ENCODE measurements around the gene ITGA1. TPM values are rescaled to one million over a fixed set of nuclear protein-coding genes. Genes with fewer than 3 reads are reported as not detected.
A peak's percentile ranks its signal among the peaks of the same experiment; 100 is the strongest.

The ITGA1 gene
- total and polyA plus RNA-seq, 2 of the 13 experiments (the other 11 are each of a cell fraction or from before 2014, with no cell fraction given) = 23.1 to 28.6 TPM

DNA sequence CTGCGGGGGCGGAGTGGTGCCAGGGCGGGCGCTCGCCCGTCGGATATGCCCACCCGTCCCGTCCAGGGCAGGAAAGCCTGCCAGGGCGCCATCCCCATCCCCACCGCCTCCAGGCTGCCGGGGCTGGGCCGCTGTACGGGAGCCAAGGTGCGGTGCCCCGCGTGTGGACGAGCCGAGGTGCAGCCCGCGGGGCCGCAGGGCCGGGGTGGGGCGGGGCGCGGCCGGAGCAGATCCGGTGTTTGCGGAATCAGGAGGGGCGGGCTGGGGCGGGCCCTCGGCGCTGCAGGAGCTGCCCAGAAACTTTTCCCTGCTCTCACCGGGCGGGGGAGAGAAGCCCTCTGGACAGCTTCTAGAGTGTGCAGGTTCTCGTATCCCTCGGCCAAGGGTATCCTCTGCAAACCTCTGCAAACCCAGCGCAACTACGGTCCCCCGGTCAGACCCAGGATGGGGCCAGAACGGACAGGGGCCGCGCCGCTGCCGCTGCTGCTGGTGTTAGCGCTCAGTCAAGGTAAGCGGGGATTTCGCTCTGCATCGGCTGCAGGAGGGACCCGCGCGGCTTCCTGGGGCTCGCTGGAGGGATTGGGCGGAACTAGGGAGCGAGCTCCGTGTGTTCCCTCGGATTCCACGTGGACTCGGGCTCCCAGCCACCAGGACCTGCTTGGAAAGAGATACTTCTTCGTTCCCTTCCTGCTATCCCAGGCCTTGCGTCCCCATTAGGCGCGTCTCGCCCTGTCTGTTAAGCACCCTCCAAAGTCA is 201.5 kb downstream of the ITGA1 start, which contains the start of gene ITGA2:
Gene ITGA2, plus strand, starts transcription at position 328 of the 756 bp plus-strand sequence. Its CDS starts 117 bp downstream, at position 445.
- peak; percentile 93 for ATAC-seq
- in situ Hi-C loops (cut with HindIII; ENCODE audit: extremely low pct_ligation_motif_present, low pct_unique_long_range_greater_than_20kb) = loop anchor here (5.0 kb wide), 1 partner anchor 42 kb away; no protein-coding TSS in a partner anchor
- H3K79me2 ChIP-seq (ENCODE audit: insufficient read depth, low read length) = peaks cover 55% of the 10 kb centered on the region
- H3K4me2 ChIP-seq (ENCODE audit: low read depth, low read length) = peak within 1 kb of the TSS; percentile 85
- H4K20me1 ChIP-seq (ENCODE audit: insufficient read depth, low read length) = no peaks in the 10 kb centered on the region; the same call in 1 of the 2 replicates
- H2AFZ ChIP-seq (ENCODE audit: low read length) = no peak within 1 kb of the TSS
- peak within 1 kb of the TSS; percentile 70 for H3K27ac ChIP-seq (ENCODE audit: extremely low read length, insufficient read depth, low read length)
- no peaks in the 10 kb centered on the region; a peak in 1 of 5 replicates for H3K27me3 ChIP-seq (ENCODE audit: control insufficient read depth in 1 of 2, insufficient read depth in 2 of 2, low read length in 2 of 2)
- 0% methylated on average over 17 of the region's 64 CpGs for WGBS (ENCODE audit: low lambda C conversion rate)
- peak; percentile 74 for DNase-seq (ENCODE audit: low spot score)
- peaks cover 0 to 15% of the 10 kb centered on the region in 2 experiments; a peak in 3 of 5 replicates for H3K36me3 ChIP-seq (replicated peaks in 1 of 2; ENCODE audit: control insufficient read depth in 1 of 2, insufficient read depth in 2 of 2, low read length in 2 of 2)
- peaks cover 57% of the 10 kb centered on the region for H3K4me1 ChIP-seq (ENCODE audit: insufficient read depth, low read length)
- ChIA-PET POLR2A (interaction anchor here (0.9 to 5.1 kb wide), 12 partner anchors 9 to 47 kb away, joined by 3 to 35 read pairs (median 4); no protein-coding TSS in a partner anchor), CTCF (ENCODE audit: low intra/inter-chr PET ratio, low total read pairs) (no interaction called here)
- TSS peak; percentile 62 for BruUV-seq (replicated peaks)
- H3K9me3 ChIP-seq (ENCODE audit: low read length) = no peaks in the 10 kb centered on the region
- intact Hi-C loops (cut with micrococcal nuclease; ENCODE audit: unreplicated experiment) = loop anchor here (1.0 to 2.0 kb wide), 5 partner anchors 12 to 107 kb away; no protein-coding TSS in a partner anchor
- FAIRE-seq = no peak
- peak within 1 kb of the TSS; percentile 87 to 91 (median 90) for H3K4me3 ChIP-seq (replicated peaks in 1 of 3; ENCODE audit: insufficient read depth in 1 of 3, low read depth in 2 of 3, low read length in 3 of 3)
- H3K9ac ChIP-seq (ENCODE audit: insufficient read depth, low read depth, low read length) = peak within 1 kb of the TSS; percentile 87
- peak; percentile 42; the same call in 1 of the 2 replicates for TF ChIP-seq DMAP1 (CRISPR knock-in tag; IDR thresholded peaks at IDR 0.05)
- TF ChIP-seq, protein P1, sequence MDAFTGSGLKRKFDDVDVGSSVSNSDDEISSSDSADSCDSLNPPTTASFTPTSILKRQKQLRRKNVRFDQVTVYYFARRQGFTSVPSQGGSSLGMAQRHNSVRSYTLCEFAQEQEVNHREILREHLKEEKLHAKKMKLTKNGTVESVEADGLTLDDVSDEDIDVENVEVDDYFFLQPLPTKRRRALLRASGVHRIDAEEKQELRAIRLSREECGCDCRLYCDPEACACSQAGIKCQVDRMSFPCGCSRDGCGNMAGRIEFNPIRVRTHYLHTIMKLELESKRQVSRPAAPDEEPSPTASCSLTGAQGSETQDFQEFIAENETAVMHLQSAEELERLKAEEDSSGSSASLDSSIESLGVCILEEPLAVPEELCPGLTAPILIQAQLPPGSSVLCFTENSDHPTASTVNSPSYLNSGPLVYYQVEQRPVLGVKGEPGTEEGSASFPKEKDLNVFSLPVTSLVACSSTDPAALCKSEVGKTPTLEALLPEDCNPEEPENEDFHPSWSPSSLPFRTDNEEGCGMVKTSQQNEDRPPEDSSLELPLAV (CRISPR knock-in tag; conservative IDR thresholded peaks at IDR 0.05; ENCODE audit: low read depth) = no peak
- TF ChIP-seq, protein P2, sequence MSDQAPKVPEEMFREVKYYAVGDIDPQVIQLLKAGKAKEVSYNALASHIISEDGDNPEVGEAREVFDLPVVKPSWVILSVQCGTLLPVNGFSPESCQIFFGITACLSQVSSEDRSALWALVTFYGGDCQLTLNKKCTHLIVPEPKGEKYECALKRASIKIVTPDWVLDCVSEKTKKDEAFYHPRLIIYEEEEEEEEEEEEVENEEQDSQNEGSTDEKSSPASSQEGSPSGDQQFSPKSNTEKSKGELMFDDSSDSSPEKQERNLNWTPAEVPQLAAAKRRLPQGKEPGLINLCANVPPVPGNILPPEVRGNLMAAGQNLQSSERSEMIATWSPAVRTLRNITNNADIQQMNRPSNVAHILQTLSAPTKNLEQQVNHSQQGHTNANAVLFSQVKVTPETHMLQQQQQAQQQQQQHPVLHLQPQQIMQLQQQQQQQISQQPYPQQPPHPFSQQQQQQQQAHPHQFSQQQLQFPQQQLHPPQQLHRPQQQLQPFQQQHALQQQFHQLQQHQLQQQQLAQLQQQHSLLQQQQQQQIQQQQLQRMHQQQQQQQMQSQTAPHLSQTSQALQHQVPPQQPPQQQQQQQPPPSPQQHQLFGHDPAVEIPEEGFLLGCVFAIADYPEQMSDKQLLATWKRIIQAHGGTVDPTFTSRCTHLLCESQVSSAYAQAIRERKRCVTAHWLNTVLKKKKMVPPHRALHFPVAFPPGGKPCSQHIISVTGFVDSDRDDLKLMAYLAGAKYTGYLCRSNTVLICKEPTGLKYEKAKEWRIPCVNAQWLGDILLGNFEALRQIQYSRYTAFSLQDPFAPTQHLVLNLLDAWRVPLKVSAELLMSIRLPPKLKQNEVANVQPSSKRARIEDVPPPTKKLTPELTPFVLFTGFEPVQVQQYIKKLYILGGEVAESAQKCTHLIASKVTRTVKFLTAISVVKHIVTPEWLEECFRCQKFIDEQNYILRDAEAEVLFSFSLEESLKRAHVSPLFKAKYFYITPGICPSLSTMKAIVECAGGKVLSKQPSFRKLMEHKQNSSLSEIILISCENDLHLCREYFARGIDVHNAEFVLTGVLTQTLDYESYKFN (CRISPR knock-in tag; conservative IDR thresholded peaks at IDR 0.05) = peak; percentile 49; the same call in 1 of the 2 replicates
- TF ChIP-seq ZNF460 (CRISPR knock-in tag; IDR thresholded peaks at IDR 0.05; ENCODE audit: borderline replicate concordance) = no peak
- no peak for TF ChIP-seq NCOA2 (CRISPR knock-in tag; IDR thresholded peaks at IDR 0.05)
- TF ChIP-seq ZNF383 (CRISPR knock-in tag; IDR thresholded peaks at IDR 0.05; ENCODE audit: borderline replicate concordance) = no peak
- no peak for TF ChIP-seq ZNF33B (CRISPR knock-in tag; IDR thresholded peaks at IDR 0.05)
- no peak for TF ChIP-seq TRIM24 (CRISPR knock-in tag; IDR thresholded peaks at IDR 0.05)
- TF ChIP-seq, protein P3, sequence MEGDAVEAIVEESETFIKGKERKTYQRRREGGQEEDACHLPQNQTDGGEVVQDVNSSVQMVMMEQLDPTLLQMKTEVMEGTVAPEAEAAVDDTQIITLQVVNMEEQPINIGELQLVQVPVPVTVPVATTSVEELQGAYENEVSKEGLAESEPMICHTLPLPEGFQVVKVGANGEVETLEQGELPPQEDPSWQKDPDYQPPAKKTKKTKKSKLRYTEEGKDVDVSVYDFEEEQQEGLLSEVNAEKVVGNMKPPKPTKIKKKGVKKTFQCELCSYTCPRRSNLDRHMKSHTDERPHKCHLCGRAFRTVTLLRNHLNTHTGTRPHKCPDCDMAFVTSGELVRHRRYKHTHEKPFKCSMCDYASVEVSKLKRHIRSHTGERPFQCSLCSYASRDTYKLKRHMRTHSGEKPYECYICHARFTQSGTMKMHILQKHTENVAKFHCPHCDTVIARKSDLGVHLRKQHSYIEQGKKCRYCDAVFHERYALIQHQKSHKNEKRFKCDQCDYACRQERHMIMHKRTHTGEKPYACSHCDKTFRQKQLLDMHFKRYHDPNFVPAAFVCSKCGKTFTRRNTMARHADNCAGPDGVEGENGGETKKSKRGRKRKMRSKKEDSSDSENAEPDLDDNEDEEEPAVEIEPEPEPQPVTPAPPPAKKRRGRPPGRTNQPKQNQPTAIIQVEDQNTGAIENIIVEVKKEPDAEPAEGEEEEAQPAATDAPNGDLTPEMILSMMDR (CRISPR knock-in tag; IDR thresholded peaks at IDR 0.05) = no peak
- TF ChIP-seq DNMT3B (CRISPR knock-in tag; conservative IDR thresholded peaks at IDR 0.05) = no peak; the same call in 1 of the 2 replicates
- no peak for TF ChIP-seq ZNF121 (CRISPR knock-in tag; IDR thresholded peaks at IDR 0.05)
- TF ChIP-seq ZNF788 (CRISPR knock-in tag; IDR thresholded peaks at IDR 0.05; ENCODE audit: borderline replicate concordance) = peak; percentile 61
- TF ChIP-seq SMAD1 (CRISPR knock-in tag; IDR thresholded peaks at IDR 0.05; ENCODE audit: borderline replicate concordance, low read depth) = no peak
- 0 out of 2 replicates have a peak, but pooled peaks have one; percentile 56 for TF ChIP-seq ZNF850 (CRISPR knock-in tag; conservative IDR thresholded peaks at IDR 0.05)

All from HepG2 (cell line).